Transverse colon (tissue), 4 donors: Measurements from ENCODE around the gene HSPA6.

Experiments
- POLR2AphosphoS5 ChIP-seq, 3 donors: sonication (generic); formaldehyde crosslinking; IDR thresholded peaks; one replicate each; pipeline ENCODE4 v1.6.1; 2016; ENCODE audit warnings: antibody characterized with exemption in 3 of 3
- TF ChIP-seq, protein P1 (sequence below), 5 experiments: fragments of 200-600 bp in 3 of 5; fragments of 450-650 bp in 2 of 5; sonication (generic) in 3 of 5; IDR thresholded peaks; 1 replicate in 2 of 5; 2 replicates in 3 of 5; pipeline ENCODE4 v1.5.1; 2016 to 2017; ENCODE audit warnings: antibody characterized with exemption in 5 of 5, inconsistent platforms in 3 of 5, mild to moderate bottlenecking in 2 of 5, moderate library complexity in 1 of 5

DNA sequence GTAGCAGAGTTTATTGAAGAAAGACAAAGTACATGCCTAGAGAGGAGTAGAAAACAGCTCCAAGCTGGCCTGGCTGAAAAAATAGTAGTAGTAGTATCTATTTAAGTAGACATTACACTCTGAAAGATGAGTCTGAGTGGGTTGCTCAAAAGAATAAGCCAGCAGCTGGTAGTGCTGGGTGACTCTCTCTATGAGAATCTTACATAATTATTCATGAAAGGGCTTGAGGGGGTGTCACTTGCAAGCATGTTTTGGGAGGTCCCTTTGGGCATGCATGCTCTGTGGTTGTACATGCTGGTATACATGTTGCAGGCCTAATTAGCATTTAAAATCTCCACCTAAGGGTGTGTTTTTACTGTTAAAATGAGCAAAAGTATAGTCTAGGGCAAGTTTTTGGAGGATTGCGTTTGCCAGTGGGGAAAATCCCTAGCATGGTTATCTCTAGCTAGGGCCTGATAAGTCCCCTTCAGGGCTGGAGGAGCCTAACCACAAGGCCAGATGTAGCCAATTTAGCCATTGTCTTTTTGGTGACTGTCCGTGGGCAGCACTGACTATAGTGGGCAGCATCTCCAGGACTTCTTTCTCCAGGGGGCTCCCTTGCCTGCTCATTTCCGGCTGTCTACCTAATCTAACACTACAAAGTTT lies 30.1 kb upstream of the HSPA6 start:
- TF ChIP-seq, protein P1, sequence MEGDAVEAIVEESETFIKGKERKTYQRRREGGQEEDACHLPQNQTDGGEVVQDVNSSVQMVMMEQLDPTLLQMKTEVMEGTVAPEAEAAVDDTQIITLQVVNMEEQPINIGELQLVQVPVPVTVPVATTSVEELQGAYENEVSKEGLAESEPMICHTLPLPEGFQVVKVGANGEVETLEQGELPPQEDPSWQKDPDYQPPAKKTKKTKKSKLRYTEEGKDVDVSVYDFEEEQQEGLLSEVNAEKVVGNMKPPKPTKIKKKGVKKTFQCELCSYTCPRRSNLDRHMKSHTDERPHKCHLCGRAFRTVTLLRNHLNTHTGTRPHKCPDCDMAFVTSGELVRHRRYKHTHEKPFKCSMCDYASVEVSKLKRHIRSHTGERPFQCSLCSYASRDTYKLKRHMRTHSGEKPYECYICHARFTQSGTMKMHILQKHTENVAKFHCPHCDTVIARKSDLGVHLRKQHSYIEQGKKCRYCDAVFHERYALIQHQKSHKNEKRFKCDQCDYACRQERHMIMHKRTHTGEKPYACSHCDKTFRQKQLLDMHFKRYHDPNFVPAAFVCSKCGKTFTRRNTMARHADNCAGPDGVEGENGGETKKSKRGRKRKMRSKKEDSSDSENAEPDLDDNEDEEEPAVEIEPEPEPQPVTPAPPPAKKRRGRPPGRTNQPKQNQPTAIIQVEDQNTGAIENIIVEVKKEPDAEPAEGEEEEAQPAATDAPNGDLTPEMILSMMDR (IDR thresholded peaks at IDR 0.05), result no peak
- TF ChIP-seq POLR2AphosphoS5 (IDR thresholded peaks at IDR 0.05), result no peak
